Measurements from ENCODE around the gene GDPD5.

The GDPD5 gene

GRCh38 chr11:75510723-75511019 is 15.1 kb downstream of the GDPD5 start:
- DNase-seq = no peak

GRCh38 chr11:75510004-75510722 is 15.6 kb downstream of the GDPD5 start:
- no peak for DNase-seq

DNA sequence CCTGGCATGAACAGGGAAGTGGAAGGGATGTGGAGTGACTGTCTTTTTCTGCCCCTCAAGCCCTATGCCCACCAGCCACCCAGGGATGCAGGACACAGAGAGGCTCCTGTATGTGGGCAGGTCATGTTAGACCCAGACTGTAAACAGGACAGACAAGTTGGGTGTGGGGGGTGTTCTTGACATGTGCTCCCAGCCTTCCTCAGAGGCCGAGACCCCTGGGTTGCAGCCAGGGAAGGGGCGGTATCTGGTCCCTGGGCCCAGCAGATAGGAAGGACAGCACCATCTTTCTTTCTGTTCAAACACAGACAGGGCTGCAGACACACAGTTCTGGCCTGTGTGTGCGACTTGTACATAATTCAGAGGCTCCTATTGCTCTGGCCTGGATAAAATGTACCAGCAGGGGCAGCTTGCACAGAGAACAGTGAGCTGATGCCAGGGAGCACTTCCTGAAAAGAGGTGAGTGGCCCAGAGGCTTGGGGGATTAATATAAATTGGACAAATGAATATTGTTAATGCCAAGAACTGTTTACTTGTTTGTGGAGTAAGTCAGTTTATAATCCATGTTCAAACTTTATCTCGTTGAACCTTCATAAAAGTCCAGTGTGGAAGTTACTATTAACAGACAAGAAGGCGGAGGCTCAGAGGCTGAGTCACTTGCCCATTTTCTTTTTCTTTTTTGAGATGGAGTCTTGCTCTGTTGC is 16.6 kb downstream of the GDPD5 start:
- DNase-seq = peak in 1 of 3 donors; percentile 24

GRCh38 chr11:75508051-75508561 is 17.6 kb downstream of the GDPD5 start:
- peak in 2 of 3 donors; percentile 24 to 27 for DNase-seq

GRCh38 chr11:75507571-75507970 is 18.2 kb downstream of the GDPD5 start:
- no peak for DNase-seq

- DNase-seq = no peak
These were observed 18.9 kb downstream of the GDPD5 start for GRCh38 chr11:75506827-75507226.

GRCh38 chr11:75505916-75506692 is 19.6 kb downstream of the GDPD5 start:
- no peak for DNase-seq

DNA sequence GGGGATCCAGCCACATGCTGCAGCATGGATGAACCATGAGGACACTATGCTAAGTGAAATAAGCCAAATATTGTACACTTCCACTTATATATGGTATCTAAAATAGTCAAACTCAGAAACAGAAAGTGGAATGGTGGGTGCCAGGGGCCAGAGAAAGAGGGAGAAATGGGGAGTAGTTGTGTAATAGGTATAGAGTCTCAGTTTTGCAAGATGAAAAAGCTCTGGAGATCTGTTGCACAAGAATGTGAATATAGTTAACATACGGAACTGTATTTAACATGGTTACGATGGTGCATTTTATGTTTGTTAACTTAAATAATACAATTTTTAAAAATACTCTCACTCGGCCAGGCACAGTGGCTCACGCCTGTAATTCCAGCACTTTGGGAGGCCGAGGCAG is 21.2 kb downstream of the GDPD5 start:
- DNase-seq = peak; percentile 30 to 55 (median 40)

DNA sequence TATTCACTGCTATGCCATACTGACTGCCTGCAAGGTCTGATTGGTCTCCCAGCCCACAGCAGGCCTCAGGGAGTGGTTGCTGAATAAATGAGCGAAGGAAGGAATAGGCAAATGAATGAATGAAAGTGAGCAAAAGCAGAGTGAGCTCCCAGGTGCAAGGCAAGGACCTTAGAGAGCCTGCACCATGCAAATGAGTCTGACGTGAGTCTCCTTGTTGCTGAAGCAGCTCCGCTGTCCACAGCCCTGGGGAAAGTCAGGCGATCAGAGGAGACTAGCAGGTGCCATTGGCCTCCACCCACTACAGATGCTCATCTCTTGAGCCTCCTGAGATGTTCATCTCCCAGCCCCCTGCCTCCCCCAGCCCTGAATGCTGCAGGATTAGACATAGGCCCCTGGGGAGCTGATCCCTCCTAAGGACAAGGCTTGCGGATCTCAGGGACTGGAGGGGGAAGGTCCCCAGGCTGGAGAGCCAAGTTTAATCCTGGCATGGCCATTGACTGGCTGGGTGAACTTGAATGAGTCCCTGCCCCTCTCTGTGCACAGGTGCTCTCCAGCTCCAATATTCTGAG is 22.1 kb downstream of the GDPD5 start:
- DNase-seq = no peak

GRCh38 chr11:75502138-75502537 is 23.6 kb downstream of the GDPD5 start:
- DNase-seq = no peak

GRCh38 chr11:75500742-75501141 is 25.0 kb downstream of the GDPD5 start:
- no peak for DNase-seq

DNA sequence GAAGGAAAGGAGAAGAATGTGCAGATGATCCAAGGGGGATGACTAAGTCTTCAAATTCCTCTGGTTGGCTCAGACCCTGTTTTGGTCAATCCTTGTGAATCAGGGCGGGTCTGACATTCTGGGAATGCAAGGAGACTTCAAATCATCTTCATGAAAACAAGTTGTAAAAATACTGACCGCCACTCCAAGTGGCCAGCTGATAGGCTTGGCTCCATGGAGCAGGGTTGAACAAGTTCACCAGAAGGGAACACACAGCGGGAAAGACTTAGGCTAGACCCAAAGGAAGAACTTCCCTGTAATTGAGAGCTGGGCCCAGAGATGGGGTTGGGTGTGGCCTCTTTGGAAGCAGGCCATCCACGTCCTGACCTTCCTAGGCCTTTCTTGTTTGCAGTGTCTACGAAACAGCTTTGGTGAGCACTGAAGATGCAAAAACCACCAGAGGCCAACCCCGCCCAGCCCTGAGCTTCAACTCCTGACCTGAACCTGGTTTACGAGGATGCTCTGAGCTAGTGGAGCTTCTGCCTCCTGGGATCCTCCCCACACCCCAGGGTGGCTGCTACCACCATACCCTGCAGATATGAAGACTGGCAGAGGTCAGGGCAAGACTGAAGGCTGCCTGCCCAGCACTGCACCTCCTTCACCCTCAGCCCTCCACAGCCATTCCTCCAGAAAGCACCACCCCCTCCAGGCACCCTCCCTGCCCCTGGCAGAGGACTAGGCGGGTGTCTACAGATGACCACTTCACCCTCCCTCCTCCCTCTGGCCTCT is 26.1 kb downstream of the GDPD5 start:
- DNase-seq = peak in 2 of 3 donors; percentile 24 to 48

GRCh38 chr11:75498556-75499255 is 27.0 kb downstream of the GDPD5 start:
- peak in 1 of 3 donors; percentile 39 for DNase-seq

- DNase-seq = peak; percentile 36 to 53 (median 43)
These were observed 27.8 kb downstream of the GDPD5 start for GRCh38 chr11:75497788-75498409.

- DNase-seq = no peak
These were observed 29.4 kb downstream of the GDPD5 start for GRCh38 chr11:75496305-75496752.

GRCh38 chr11:75495749-75496304 is 29.9 kb downstream of the GDPD5 start:
- no peak for DNase-seq

DNA sequence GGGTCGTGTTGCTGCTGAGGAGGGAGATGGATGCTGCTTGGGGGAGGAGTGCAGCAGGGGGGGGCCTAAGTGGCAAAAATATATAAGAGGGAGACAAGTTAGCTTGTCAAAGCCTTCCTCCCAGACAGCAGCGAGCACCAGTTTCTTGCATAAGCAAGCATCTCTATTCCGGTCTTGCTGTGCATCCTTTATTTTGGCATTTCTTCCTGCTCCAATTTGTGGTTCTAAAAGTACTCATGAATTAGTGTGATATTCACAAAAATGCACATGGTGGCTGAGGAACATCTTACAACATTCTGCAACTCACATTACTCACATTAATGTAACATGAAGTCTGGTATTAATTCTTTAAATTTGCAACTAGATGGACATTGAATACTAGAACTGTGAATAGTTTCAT is 32.1 kb downstream of the GDPD5 start:
- no peak for DNase-seq

- peak; percentile 74 to 82 (median 75) for DNase-seq
These were observed 33.4 kb downstream of the GDPD5 start for GRCh38 chr11:75492181-75492820.

DNA sequence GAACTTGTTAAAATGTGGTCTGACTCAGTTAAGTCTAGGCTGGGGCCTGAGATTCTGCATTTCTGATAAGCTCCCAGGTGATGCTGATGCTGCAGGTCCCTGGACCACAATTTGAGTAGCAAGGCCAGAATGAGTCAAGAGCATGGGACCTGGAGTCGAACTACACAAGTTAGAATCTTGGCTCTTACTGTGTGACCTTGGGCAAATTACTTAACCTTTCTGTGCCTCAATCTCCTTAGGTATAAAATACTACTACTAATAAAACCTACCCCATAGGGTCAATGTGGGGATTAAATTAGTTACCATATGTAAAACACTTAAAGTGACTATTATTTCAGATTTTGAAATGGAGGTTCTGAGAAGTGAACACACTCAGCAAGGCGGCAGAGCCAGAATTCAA is 34.3 kb downstream of the GDPD5 start:
- no peak for DNase-seq

All from suppressor macrophage treated with lipopolysaccharide for 1 hour (primary cell).